ENCODE data around the gene MAOB. TPM values are rescaled to one million over a fixed set of nuclear protein-coding genes. Genes with fewer than 3 reads are reported as not detected.
"Not testable (repeated sequence)": the region's sequence is repeated elsewhere in the genome, so short reads cannot be mapped to it uniquely, and the experiment has no call there.

Gene MAOB
- total RNA-seq, 1 donor from 2014 or later: 4.9 TPM

DNA sequence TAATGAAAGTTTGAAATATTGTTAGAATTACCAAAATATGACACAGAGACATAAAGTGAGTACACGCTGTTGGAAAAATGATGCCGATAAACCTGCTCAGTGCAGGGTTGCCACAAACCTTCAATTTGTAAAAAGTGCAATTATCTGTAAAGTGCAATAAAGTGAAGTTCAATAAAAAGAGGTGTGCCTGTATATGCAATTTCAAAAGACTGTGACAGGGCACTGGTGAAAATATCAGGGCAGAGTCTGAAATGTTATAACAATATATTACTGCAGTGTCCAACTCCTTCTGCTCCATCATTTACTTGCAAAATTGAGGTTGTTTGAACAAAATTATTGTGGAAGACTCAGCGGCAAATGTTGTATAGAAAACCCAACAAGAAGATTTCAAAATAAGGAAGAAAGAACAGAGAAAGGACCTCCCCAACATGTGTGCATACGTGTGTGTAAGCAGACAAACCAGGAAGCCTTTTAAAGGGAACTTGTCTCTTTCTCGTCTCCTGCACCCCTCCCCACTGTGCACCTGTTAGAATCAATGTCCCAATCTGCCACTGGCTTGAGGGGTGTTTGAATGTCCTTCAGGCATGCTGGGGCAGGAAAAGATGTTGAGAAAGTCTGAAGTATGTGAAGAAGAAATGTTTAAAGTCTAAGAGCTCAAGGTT lies 96.2 kb downstream of the MAOB start:
- DNase-seq (ENCODE audit: low spot score in 2 of 2): no peak
- FAIRE-seq: no peak

DNA sequence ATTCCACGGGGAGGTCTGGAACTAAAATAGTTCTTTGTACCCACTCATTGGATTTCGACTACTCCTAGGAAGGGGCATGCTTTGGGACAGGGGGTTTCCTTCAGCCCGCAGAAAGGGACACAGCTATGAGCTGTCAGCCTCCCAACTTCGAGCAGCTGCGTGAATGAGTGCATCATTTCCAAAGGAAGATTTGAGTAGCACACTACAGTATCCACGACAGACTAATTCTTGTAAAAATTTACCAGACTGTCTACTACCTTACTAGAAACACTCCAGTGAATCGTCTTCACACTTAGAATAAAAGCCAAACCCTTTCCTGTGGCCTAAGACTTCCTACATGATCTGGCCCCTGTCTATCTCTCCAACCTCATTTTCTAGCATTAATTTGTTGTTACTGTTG lies 124.2 kb downstream of the MAOB start:
- FAIRE-seq (no peak), DNase-seq (ENCODE audit: low spot score in 2 of 2) (no peak)

DNA sequence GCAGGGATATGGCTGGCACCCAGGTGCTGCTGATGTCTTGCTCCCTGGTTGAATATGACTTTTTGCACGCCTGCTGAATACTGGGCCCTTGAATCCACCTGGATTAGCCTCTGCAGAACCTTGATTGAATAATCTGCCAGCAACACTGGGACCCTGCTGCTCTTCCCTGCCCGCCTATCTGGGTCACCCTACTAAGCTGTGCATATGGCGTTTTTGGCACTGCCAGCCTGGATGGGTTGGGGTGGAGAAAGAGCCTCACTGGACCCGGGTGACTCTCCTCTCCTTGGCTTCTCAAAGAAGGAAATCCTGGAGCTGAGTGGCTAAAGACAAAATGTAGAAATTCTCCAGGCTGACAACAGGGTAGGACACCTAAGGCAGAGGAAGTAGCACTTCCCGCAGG lies 126.2 kb downstream of the MAOB start:
- DNase-seq (ENCODE audit: low spot score in 2 of 2) (no peak), FAIRE-seq (no peak)

DNA sequence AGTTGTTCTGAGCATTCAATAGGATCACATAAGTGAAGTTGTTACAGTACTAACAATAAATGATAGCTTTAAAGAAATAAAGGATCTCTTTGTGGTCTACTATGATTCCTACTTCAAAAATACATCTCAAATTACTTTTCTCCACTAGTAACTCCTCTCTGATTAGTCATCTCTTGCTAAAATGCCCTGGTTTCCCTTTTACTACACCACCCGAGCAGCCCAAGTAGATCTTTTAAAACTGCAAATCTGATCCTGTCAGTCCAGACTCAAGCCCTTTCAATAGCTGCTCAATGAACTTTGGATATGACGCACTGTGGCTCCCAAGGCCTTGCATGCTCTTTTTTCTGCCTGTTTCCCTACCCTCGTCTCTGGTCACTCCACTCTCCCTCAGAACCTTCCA lies 128.6 kb downstream of the MAOB start:
- FAIRE-seq (no peak), DNase-seq (ENCODE audit: low spot score in 2 of 2) (no peak)

DNA sequence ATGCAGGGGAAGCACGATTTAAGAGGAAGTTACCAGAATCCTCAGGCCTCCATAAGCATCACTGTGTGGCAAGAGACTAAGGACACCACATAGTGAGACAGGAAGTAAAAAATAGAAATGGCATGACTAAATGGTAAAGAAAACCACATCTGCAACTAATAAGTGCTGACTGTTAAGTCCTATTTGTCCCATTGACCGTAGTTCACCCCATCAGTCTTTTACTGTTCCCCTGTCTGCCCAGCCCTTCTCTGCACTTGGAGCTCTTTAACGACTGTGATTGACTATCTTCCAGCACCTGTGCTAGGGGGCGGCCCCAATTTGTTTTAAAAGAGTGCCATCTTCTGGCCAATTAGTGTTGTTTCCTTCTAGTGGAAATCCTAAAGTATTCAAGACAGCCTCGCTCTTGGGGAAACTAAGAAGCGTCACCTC lies 132.0 kb downstream of the MAOB start:
- DNase-seq (ENCODE audit: low spot score in 2 of 2): peak in 1 of 2 donors; percentile 8
- FAIRE-seq: no peak

DNA sequence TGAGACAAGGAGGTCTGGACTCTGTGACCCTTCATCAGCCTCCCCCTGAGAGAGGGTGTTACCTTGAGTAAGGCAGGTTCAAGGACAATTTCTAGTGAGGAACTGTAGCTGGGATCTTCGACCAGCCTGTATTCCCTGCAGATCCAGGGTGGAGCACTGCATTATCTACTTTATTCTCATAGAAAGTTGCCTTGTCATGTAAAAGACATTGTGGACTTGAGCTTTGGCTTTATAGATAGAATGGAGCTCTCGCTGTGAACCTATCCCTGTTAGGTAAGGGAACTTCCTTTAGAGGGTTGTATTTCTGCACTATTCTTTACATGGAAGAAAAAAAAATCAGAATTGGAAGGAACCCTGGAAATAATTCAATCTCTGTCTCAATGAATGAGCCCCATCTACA lies 134.8 kb downstream of the MAOB start:
- FAIRE-seq (no peak), DNase-seq (ENCODE audit: low spot score in 2 of 2) (no peak)

DNA sequence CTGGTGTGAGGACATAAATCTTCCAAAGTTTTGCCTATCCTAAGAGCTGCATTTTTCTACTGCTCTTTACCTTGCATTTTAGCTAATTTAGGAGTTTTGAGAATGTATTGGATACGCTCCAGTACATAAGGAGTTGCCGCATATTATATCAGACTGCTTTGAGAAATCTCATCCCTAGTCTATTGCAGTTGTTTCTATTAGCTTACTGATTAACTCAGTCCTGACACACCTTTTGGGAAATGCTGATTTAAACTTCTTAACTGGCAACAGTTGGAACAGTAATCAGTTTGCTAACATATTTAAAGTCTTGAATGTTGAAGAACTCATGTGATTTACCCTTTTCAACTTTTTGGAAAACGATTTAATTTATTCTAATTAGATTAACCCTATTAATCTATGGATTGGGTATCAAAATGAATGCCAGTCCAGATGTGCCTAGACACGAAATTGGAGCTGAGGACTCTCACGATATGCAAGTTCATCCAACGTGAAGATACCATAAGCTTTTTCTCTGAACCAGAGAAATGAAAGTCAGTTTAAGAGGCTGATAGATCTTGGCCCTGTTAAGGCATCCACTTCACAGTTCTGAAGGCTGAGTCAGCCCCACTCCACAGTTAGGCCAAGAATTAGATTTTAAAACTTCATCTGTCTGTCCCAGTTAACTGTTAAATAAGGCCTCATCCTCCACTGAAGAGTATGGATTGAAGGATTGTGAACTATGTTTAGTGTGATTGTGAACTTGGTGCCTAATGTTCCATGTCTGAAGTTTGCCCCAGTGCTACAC lies 136.1 kb downstream of the MAOB start:
- no peak for DNase-seq (ENCODE audit: low spot score in 2 of 2)
- FAIRE-seq: no peak

DNA sequence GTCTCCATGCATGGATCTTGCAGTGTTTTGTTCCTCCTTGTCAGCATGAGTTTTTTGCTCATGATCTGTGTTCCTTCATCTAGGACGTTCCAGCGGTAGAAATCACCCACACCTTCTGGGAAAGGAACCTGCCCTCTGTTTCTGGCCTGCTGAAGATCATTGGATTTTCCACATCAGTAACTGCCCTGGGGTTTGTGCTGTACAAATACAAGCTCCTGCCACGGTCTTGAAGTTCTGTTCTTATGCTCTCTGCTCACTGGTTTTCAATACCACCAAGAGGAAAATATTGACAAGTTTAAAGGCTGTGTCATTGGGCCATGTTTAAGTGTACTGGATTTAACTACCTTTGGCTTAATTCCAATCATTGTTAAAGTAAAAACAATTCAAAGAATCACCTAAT lies 138.0 kb downstream of the MAOB start:
- FAIRE-seq (no peak), DNase-seq (ENCODE audit: low spot score in 2 of 2) (no peak)

DNA sequence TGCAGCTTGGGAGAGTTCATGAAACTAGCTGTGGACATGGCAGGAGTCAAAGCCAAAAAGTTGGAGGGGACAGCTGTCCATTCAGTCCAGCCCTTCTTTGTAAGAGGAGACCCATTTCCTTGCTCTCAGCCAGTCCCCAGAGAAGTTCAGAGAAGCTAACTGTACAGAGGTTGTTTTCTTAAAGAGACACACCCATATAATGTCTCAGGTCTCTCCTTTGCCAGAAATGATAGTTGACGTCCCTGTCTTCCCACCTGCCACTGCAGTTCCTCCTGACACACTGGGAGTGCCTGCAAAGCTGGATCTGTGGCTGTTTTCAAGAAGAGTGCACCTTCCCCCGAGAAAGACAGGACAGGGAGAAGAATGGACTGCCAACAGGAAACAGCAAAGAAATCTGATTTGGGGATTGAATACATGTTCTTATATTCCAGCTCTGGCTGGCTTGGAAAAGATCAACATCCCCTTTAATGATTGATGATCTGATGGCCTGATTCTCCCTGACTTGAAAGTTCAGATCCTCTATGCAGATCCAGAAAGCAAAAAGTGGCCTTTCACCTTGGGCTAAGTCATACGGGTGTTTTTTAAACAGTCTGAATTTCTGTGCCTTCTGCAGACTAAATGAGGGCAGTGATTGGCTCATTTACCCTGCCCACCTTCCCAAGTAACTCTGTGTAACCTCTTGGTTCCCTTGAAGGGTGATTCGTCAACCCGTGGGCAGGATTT lies 139.0 kb downstream of the MAOB start:
- no peak for DNase-seq (ENCODE audit: low spot score in 2 of 2)
- FAIRE-seq: no peak

DNA sequence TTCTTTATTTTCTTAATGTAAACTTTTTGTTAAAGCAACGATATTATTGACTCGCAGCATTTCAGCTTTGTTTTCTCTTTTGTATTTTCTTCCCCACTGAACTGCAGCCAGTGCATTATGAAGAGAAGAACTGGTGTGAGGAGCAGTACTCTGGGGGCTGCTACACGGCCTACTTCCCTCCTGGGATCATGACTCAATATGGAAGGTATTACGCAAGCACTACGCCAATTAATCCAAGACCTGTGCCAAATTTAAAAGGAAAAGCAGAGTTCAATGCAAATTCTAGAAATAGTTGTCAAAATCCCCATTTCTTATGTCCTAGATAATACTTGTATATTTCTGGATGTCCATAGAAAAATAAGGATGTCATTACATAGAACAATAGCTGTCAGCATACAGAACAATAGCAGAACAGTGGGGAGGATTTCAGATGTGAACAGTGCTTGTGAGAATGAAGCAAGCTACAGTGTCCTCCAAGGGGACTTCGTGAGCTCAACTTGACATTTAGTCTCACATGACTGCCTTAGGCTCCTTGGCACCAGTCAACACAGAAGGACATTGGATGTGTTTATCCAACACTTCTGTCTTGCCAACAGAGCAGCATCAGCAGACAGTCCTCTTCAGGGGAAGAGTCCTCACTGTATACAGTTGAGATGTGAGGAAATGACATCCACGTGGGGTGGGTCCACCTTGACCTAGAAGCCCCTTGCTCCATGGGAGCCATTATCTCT lies 140.2 kb downstream of the MAOB start:
- DNase-seq (ENCODE audit: low spot score in 2 of 2) (no peak), FAIRE-seq (no peak)

DNA sequence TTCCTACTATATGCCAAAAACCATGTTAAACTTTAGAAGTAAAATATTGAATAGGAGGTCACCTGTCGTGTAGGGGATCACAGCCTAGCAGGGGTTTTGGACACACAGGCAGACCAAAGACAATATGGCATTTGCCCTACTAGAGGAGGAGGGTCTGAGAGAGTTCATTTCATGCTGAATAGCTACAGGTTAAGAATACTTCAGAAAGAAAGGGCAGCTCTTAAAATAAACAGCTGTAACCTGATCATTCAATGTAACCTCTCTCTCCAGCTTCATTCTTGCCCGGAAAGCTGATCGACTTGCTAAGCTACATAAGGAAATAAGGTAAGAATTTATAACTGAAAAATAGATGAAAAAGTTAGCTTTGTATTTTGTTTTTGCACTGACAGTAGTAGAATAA lies 146.3 kb downstream of the MAOB start:
- DNase-seq (ENCODE audit: low spot score in 2 of 2) (no peak), FAIRE-seq (no peak)

DNA sequence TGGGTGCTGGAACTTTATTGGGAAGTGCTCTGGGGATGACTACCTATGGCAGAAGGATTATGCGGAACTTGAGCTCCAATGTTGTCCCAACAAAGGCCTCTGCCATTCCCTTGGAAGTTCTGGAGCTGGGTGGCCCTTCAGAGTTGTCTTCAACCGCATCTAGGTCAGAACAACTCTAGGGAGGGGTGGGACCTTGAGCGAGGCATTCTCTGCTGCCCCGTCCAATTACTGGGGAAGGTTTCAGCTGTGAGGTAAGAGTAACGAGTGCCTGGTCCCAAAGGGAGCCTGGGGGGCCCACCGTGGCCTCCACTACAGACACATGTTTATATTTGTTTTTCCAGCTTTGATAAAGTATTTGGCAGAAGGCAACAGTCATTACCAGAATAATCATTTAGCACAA lies 146.7 kb downstream of the MAOB start:
- no peak for FAIRE-seq
- DNase-seq (ENCODE audit: low spot score in 2 of 2): no peak

DNA sequence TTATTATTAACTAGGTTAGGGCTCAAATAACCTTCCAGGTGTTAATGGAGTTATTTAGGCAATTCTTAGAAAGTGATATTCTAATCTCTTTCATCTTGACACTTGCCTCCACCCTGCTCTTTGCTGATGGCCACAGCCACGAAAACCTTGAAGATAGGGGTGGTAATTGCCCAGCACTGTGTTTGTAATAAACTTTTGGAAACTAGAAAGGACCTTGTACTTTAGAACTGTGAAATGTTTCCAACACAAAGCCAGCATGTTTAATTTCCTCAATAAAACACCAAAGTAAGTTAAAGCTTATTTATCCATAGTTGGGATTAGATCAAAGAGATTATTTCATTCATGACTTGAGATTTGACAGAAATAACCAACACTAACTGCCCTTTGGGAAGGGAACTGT lies 147.8 kb downstream of the MAOB start:
- DNase-seq (ENCODE audit: low spot score in 2 of 2) (no peak), FAIRE-seq (no peak)

DNA sequence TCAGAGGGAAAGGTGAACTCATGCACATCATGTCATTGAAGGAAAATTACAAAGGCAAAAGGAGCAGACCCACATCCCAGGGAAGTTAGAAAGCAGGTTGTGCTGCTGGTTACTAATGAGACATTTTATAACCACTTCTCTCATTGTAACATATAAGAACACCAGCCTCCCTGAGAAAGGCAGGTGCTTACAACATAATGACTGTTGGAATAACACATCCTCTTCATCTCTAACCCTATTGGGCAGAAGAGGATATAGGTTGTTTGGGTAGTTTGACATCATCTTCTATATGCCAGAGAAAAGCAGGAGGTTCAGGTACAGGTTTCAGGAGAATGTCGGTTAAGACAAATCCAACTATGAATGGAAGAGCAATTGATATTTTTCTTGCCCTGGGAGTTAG lies 148.6 kb downstream of the MAOB start:
- FAIRE-seq (no peak), DNase-seq (ENCODE audit: low spot score in 2 of 2) (no peak)

DNA sequence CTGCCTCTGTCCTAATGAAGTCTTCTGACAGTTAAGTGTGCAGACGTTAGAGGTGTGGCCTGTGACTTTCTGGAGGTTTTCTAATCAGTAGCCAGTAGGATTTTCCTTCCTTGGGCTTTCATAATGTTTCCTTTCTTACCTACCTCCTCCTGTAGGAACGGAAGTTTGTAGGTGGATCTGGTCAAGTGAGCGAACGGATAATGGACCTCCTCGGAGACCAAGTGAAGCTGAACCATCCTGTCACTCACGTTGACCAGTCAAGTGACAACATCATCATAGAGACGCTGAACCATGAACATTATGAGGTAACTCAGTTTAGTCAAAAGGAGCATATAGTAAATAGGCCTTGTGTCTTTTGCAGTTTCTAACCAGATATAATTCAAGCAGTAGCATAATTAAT lies 151.2 kb downstream of the MAOB start:
- FAIRE-seq: no peak
- DNase-seq (ENCODE audit: low spot score in 2 of 2): no peak

DNA sequence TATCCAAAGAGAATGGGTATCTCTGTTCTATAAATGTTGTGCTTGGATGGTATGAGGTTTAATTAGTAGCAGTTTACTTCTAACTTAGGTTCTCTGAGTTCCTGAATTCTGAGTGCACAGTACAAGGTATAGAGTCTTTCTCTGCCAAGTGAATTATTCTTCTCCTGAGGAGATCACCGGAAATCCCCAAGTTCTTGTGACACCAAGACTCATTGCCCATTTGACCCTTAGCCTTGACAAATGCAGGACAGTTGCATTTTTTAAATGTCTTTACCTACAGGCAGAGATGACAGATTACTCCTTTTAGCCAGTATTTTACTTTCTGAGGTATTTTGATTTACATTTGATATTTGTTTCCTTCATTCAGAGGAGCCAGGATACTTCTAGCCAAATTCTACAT lies 153.3 kb downstream of the MAOB start:
- no peak for FAIRE-seq
- no peak for DNase-seq (ENCODE audit: low spot score in 2 of 2)

DNA sequence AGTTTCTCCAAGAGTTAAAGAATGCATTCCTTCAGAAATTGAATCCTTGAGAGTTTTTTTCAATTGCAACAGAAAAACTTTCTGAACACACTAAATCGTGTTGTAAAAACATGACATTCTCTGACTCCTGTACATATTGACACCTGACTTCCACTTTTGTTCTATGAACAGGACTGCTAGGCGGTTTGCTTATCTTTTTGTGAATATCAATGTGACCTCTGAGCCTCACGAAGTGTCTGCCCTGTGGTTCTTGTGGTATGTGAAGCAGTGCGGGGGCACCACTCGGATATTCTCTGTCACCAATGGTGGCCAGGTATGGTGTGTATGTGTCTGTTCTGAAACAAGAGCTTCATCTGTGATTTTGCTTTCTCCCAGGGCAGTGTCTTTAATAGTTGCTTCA lies 154.2 kb downstream of the MAOB start:
- DNase-seq (ENCODE audit: low spot score in 2 of 2) (no peak), FAIRE-seq (no peak)

DNA sequence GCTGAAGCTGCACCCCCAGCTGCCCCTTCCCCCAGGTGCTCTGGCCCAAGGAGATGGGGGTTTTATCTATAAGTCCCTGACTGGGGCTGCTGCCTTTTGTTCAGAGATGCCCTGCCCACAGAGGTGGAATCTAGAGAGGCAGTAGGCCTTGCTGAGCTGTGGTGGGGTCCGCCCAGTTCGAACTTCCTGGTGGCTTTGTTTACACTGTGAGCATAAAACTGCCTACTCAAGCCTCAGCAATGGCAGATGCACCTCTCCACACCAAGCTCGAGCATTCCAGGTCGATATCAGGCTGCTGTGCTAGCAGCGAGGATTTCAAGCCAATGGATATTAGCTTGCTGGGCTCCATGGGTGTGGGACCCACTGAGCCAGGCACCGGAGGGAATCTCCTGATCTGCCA lies 155.0 kb downstream of the MAOB start:
- not testable (repeated sequence) for DNase-seq (ENCODE audit: low spot score in 2 of 2); FAIRE-seq

DNA sequence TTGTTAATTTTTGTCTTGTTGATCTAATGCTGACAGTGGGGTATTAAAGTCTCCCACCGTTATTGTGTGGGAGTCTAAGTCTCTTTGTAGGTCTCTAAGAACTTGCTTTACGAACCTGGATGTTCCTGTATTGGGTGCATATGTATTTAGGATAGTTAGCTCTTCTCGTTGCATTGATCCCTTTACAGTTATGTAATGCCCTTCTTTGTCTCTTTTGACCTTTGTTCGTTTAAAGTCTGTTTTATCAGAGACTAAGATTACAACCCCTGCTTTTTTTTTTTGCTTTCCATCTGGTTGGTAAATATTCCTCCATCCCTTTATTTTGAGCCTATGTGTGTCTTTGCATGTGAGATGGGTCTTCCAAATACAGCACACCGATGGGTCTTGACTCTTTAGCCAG lies 157.0 kb downstream of the MAOB start:
- not testable (repeated sequence) for DNase-seq (ENCODE audit: low spot score in 2 of 2); FAIRE-seq

DNA sequence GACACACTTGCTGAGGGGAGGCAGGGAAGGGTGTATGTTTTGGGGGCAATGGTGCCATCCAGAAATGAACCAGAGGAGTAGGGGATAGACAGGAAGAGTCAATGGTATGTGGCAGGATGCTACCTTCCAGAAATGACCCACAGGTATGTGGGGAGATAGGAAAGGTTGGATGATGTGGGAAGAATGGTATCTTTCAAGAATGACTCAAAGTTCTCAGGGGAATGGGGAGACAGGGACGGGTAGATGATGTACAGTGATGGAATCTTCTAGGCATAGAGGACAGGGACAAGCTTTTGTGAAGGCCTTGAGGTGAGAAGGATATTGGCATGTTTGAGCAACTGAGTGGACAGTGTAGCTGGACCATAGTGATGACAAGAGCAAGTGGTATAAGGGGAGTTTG lies 161.3 kb downstream of the MAOB start:
- FAIRE-seq (no peak), DNase-seq (ENCODE audit: low spot score in 2 of 2) (no peak)

DNA sequence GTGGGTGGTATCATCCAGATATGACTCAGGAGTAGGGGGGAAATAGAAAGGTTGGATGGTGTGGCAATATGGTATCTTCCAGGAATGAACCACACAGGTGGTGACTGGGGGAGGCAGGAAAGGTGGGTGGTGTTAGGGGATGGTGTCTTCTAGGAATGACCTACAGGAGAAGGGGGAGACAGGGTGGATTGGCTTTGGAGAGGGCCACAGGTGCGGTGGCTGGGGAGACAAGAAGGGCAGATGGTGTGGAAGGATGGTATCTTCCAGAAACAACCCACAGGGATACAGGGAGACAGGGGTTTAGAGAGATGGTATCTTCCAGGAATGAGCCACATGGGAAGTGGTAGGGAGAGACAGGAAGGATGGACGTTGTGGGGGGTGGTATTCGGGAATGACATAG lies 162.2 kb downstream of the MAOB start:
- DNase-seq (ENCODE audit: low spot score in 2 of 2) (no peak), FAIRE-seq (no peak)

Data from frontal cortex (tissue), 4 donors.